Vagina (tissue), 2 donors: ENCODE measurements around the gene KCNH2.

ENCODE experiments used
- POLR2A ChIP-seq, 2 donors: fragments of 450-650 bp; IDR thresholded peaks; one replicate each; pipeline ENCODE4 v1.6.1; 2017; ENCODE audit warnings: antibody characterized with exemption in 2 of 2, mild to moderate bottlenecking in 2 of 2, moderate library complexity in 2 of 2
- POLR2AphosphoS5 ChIP-seq, 2 donors: sonication (generic); formaldehyde crosslinking; IDR thresholded peaks; one replicate each; pipeline ENCODE4 v1.9.0; 2017; ENCODE audit warnings: antibody characterized with exemption in 2 of 2, mild to moderate bottlenecking in 2 of 2, low read depth in 1 of 2; ENCODE audit not compliant: insufficient read depth in 1 of 2
- TF ChIP-seq, protein P1 (sequence below), 3 experiments: fragments of 450-650 bp in 2 of 3; fragments of 200-600 bp in 1 of 3; sonication (generic) in 1 of 3; IDR thresholded peaks; one replicate each; pipeline ENCODE4 v1.5.1; 2017 to 2019; ENCODE audit warnings: antibody characterized with exemption in 3 of 3, mild to moderate bottlenecking in 2 of 3, moderate library complexity in 2 of 3

- TF ChIP-seq, protein P1, sequence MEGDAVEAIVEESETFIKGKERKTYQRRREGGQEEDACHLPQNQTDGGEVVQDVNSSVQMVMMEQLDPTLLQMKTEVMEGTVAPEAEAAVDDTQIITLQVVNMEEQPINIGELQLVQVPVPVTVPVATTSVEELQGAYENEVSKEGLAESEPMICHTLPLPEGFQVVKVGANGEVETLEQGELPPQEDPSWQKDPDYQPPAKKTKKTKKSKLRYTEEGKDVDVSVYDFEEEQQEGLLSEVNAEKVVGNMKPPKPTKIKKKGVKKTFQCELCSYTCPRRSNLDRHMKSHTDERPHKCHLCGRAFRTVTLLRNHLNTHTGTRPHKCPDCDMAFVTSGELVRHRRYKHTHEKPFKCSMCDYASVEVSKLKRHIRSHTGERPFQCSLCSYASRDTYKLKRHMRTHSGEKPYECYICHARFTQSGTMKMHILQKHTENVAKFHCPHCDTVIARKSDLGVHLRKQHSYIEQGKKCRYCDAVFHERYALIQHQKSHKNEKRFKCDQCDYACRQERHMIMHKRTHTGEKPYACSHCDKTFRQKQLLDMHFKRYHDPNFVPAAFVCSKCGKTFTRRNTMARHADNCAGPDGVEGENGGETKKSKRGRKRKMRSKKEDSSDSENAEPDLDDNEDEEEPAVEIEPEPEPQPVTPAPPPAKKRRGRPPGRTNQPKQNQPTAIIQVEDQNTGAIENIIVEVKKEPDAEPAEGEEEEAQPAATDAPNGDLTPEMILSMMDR (IDR thresholded peaks at IDR 0.05), result no peak
- no peak for TF ChIP-seq POLR2A (IDR thresholded peaks at IDR 0.05)
- TF ChIP-seq POLR2AphosphoS5 (IDR thresholded peaks at IDR 0.05; ENCODE audit: insufficient read depth in 1 of 2, low read depth in 1 of 2), result no peak
Measured at GRCh38 chr7:151020231-151020630, 42.1 kb upstream of the KCNH2 start.
